ENCODE measurements around the gene MTCH1.
A peak's percentile ranks its signal among the peaks of the same experiment; 100 is the strongest.

DNA sequence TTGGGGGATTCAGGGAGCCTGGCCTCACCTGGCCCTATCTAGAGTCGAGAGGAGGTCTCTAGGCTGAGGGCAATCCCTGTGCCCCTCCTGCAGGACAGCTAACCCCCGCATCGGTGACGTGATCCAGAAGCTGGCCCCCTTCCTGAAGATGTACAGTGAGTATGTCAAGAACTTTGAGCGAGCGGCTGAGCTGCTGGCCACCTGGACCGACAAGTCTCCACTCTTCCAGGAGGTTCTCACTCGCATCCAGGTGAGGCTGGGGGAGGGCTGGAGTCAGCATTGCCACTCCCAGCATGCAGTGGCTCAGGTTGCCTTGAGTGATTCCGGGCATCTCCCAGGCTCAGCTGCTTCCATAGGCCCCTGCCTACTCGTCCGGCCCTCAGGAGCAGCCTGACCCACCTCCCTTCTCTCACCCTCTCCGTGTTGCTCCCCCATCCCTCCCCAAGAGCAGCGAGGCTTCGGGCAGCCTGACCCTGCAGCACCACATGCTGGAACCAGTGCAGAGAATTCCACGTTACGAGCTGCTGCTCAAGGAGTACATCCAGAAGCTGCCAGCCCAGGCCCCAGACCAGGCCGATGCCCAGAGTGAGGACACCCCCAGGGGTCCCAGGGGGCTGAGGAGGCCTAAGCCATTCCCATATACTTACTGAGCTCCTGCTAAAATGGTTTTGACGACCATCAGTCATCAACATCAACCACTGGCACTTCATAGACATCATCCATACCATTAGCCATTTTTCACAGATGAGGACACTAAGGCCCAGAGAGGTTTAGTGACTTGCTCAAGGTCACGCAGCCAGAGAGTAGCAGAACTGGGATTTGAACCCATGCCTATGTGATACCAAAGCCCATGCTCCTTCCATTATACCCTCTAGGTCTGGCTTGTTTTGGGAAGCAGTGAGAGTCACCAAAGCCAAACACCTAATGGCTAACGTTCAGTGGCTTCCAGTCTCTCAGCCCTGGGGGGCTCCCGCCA lies 27.8 kb upstream of the MTCH1 start:
- TF ChIP-seq, protein P1, sequence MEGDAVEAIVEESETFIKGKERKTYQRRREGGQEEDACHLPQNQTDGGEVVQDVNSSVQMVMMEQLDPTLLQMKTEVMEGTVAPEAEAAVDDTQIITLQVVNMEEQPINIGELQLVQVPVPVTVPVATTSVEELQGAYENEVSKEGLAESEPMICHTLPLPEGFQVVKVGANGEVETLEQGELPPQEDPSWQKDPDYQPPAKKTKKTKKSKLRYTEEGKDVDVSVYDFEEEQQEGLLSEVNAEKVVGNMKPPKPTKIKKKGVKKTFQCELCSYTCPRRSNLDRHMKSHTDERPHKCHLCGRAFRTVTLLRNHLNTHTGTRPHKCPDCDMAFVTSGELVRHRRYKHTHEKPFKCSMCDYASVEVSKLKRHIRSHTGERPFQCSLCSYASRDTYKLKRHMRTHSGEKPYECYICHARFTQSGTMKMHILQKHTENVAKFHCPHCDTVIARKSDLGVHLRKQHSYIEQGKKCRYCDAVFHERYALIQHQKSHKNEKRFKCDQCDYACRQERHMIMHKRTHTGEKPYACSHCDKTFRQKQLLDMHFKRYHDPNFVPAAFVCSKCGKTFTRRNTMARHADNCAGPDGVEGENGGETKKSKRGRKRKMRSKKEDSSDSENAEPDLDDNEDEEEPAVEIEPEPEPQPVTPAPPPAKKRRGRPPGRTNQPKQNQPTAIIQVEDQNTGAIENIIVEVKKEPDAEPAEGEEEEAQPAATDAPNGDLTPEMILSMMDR (conservative IDR thresholded peaks at IDR 0.05; ENCODE audit: low read depth in 2 of 2) = peak in 1 of 2 experiments; percentile 36; a peak in 2 of 4 replicates
- TF ChIP-seq, protein P2, sequence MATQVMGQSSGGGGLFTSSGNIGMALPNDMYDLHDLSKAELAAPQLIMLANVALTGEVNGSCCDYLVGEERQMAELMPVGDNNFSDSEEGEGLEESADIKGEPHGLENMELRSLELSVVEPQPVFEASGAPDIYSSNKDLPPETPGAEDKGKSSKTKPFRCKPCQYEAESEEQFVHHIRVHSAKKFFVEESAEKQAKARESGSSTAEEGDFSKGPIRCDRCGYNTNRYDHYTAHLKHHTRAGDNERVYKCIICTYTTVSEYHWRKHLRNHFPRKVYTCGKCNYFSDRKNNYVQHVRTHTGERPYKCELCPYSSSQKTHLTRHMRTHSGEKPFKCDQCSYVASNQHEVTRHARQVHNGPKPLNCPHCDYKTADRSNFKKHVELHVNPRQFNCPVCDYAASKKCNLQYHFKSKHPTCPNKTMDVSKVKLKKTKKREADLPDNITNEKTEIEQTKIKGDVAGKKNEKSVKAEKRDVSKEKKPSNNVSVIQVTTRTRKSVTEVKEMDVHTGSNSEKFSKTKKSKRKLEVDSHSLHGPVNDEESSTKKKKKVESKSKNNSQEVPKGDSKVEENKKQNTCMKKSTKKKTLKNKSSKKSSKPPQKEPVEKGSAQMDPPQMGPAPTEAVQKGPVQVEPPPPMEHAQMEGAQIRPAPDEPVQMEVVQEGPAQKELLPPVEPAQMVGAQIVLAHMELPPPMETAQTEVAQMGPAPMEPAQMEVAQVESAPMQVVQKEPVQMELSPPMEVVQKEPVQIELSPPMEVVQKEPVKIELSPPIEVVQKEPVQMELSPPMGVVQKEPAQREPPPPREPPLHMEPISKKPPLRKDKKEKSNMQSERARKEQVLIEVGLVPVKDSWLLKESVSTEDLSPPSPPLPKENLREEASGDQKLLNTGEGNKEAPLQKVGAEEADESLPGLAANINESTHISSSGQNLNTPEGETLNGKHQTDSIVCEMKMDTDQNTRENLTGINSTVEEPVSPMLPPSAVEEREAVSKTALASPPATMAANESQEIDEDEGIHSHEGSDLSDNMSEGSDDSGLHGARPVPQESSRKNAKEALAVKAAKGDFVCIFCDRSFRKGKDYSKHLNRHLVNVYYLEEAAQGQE (IDR thresholded peaks at IDR 0.05; ENCODE audit: unreplicated experiment) = no peak
- TF ChIP-seq EZH2 (IDR thresholded peaks at IDR 0.05; ENCODE audit: low read depth, unreplicated experiment) = no peak
